Breast epithelium (tissue), 4 donors: ENCODE results near the gene PYDC2. TPM values are rescaled to one million over a fixed set of nuclear protein-coding genes. Genes with fewer than 3 reads are reported as not detected.
"Not testable (repeated sequence)": the region's sequence is repeated elsewhere in the genome, so short reads cannot be mapped to it uniquely, and the experiment has no call there.

Experiments
- DNase-seq, 2 donors: peaks; one replicate each; pipeline ENCODE4 v3.0.0-alpha.2; 2019; ENCODE audit warnings: low spot score in 2 of 2
- H3K27ac ChIP-seq, 2 donors: fragments of 200-600 bp; sonication (generic) in 1 of 2; one replicate each; pipeline ENCODE4 v1.5.1; 2016 to 2019; ENCODE audit warnings: mild to moderate bottlenecking in 1 of 2
- H3K27me3 ChIP-seq, 2 donors: fragments of 200-600 bp; sonication (generic) in 1 of 2; one replicate each; pipeline versions ENCODE4 v1.5.1 to v1.6.0; 2017 to 2019; ENCODE audit warnings: control low read depth in 1 of 2, mild to moderate bottlenecking in 1 of 2
- H3K36me3 ChIP-seq: fragments of 200-600 bp; one replicate; pipeline ENCODE4 v1.5.1; 2019
- H3K4me1 ChIP-seq, 2 donors: fragments of 200-600 bp; sonication (generic); one replicate each; pipeline ENCODE4 v1.5.1; 2016 to 2019; ENCODE audit warnings: control low read depth in 1 of 2
- H3K4me3 ChIP-seq, 3 donors: fragments of 200-600 bp; sonication (generic); 1 replicate in 2 of 3; 2 replicates in 1 of 3; pipeline ENCODE4 v1.5.1; 2016 to 2019; ENCODE audit warnings: mild to moderate bottlenecking in 3 of 3, moderate library complexity in 2 of 3
- H3K9me3 ChIP-seq, 2 donors: fragments of 200-600 bp; sonication (generic) in 1 of 2; one replicate each; pipeline ENCODE4 v1.5.1; 2016 to 2019; ENCODE audit warnings: control low read depth in 1 of 2
- CTCF ChIP-seq, 3 donors: fragments of 450-650 bp; IDR thresholded peaks; one replicate each; pipeline ENCODE4 v1.5.1; 2016 to 2017; ENCODE audit warnings: antibody characterized with exemption in 3 of 3, mild to moderate bottlenecking in 3 of 3, moderate library complexity in 3 of 3
- POLR2A ChIP-seq: fragments of 450-650 bp; IDR thresholded peaks from one replicate; pipeline ENCODE4 v1.6.1; 2016; ENCODE audit warnings: antibody characterized with exemption, mild to moderate bottlenecking, moderate library complexity
- POLR2AphosphoS5 ChIP-seq, 3 donors: sonication (generic); formaldehyde crosslinking; IDR thresholded peaks; one replicate each; pipeline ENCODE4 v1.6.1; 2017; ENCODE audit warnings: antibody characterized with exemption in 3 of 3
- intact Hi-C: fragments of 100-400 bp; cut with DNase I; formaldehyde crosslinking; loops from one replicate; pipeline ENCODE4 v1.15.1; 2023; ENCODE audit warnings: low total_unique reads
- total RNA-seq, 3 donors: library from RNA; depleted of rRNA; stranded (reverse); fragments of >200 nt; gene quantifications; one replicate each; pipeline ENCODE4 v1.1.0, GENCODE V29; 2016

Gene PYDC2
- total RNA-seq, 3 donors from 2014 or later, result not detected

GRCh38 chr3:191476066-191476772 is 15.3 kb downstream of the PYDC2 start:
- no peaks in the 10 kb centered on the region for H3K27me3 ChIP-seq
- TF ChIP-seq POLR2AphosphoS5 (IDR thresholded peaks at IDR 0.05), result no peak

GRCh38 chr3:191483994-191484393 is 23.0 kb downstream of the PYDC2 start:
- H3K4me3 ChIP-seq, DNase-seq, H3K9me3 ChIP-seq, H3K36me3 ChIP-seq, intact Hi-C loops, H3K27me3 ChIP-seq, H3K27ac ChIP-seq, H3K4me1 ChIP-seq: not testable (repeated sequence)

More at GRCh38 chr3:191476066-191476772, 15.3 kb downstream of the PYDC2 start:
- H3K4me1 ChIP-seq, result no peaks in the 10 kb centered on the region
- no peak for DNase-seq
- no peak overlapping the region for H3K4me3 ChIP-seq
- intact Hi-C loops, result no loop called here
- H3K36me3 ChIP-seq, result no peaks in the 10 kb centered on the region
- H3K27ac ChIP-seq, result no peak overlapping the region
- peaks cover 0 to 2% of the 10 kb centered on the region in 2 donors for H3K9me3 ChIP-seq

GRCh38 chr3:191484461-191484860 is 23.5 kb downstream of the PYDC2 start:
- H3K36me3 ChIP-seq, result no peaks in the 10 kb centered on the region
- no peak overlapping the region for H3K27ac ChIP-seq
- intact Hi-C loops, result no loop called here
- no peak overlapping the region for H3K4me3 ChIP-seq
- no peak for DNase-seq
- peaks cover 0 to 8% of the 10 kb centered on the region in 2 donors for H3K9me3 ChIP-seq
- no peaks in the 10 kb centered on the region for H3K4me1 ChIP-seq
- TF ChIP-seq CTCF (IDR thresholded peaks at IDR 0.05) (no peak), POLR2AphosphoS5 (IDR thresholded peaks at IDR 0.05) (no peak), POLR2A (no peak)
- no peaks in the 10 kb centered on the region for H3K27me3 ChIP-seq

DNA sequence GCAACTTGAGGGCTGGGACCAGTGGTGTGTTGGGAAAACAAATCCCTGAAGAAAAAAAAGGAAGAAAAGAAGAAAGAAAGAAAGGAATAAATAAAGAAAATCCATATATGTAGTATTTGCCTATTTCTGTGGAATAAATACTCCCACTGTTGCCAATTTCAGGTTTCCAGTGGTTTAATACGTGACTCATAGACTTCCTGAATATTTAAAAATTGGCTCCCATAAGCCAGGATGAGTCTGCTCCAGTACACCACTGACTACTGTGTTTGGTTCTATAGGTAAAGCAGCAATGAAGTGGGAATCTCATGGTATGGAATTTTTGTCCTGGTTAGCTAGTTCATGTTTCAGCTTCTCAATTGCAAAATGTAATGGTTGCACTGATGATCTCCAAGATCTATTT is 31.6 kb downstream of the PYDC2 start:
- DNase-seq, result no peak
- Histone ChIP-seq H3K4me1 (no peaks in the 10 kb centered on the region), H3K36me3 (no peaks in the 10 kb centered on the region), H3K27ac (no peak overlapping the region), H3K9me3 (no peaks in the 10 kb centered on the region), H3K4me3 (no peak overlapping the region), H3K27me3 (no peaks in the 10 kb centered on the region)
- TF ChIP-seq POLR2A, result no peak
- no peak for TF ChIP-seq POLR2AphosphoS5 (IDR thresholded peaks at IDR 0.05)
- no peak for TF ChIP-seq CTCF (IDR thresholded peaks at IDR 0.05)
- intact Hi-C loops, result no loop called here

GRCh38 chr3:191493336-191493735 is 32.4 kb downstream of the PYDC2 start:
- Histone ChIP-seq H3K27ac (no peak overlapping the region), H3K36me3 (no peaks in the 10 kb centered on the region), H3K27me3 (no peaks in the 10 kb centered on the region), H3K4me3 (no peak overlapping the region), H3K4me1 (no peaks in the 10 kb centered on the region), H3K9me3 (no peaks in the 10 kb centered on the region)
- no peak for DNase-seq
- TF ChIP-seq POLR2AphosphoS5 (IDR thresholded peaks at IDR 0.05) (no peak), CTCF (IDR thresholded peaks at IDR 0.05) (no peak)
- intact Hi-C loops, result no loop called here

GRCh38 chr3:191499307-191500080 is 38.5 kb downstream of the PYDC2 start:
- Histone ChIP-seq H3K9me3 (no peaks in the 10 kb centered on the region), H3K4me1 (no peaks in the 10 kb centered on the region), H3K36me3 (no peaks in the 10 kb centered on the region), H3K27ac (no peak overlapping the region), H3K27me3 (no peaks in the 10 kb centered on the region), H3K4me3 (peak overlapping the region in 2 of 3 donors; percentile 32 to 52)
- no peak for TF ChIP-seq CTCF (IDR thresholded peaks at IDR 0.05)
- TF ChIP-seq POLR2AphosphoS5 (IDR thresholded peaks at IDR 0.05), result no peak
- no peak for TF ChIP-seq POLR2A
- DNase-seq, result peak in 1 of 2 donors; percentile 51
- intact Hi-C loops, result no loop called here
